CD4-positive, alpha-beta T cell treated with Interleukin-2 at 100 ng/mL for 4 hours (primary cell): ENCODE measurements around the gene RAB8A.

Experiments used
- DNase-seq: peaks from one replicate; pipeline ENCODE4 v3.0.0-alpha.2; 2020; ENCODE audit warnings: low spot score

Gene RAB8A

GRCh38 chr19:16111160-16111908 lies at the start of gene RAB8A:
Gene RAB8A (plus strand): TSS chr19:16111889. CDS start chr19:16111902, 13 bp downstream.
- peak; percentile 99 for DNase-seq

- no peak for DNase-seq
These were observed 49.7 kb upstream of the RAB8A start for GRCh38 chr19:16061943-16062342.

- peak; percentile 78 for DNase-seq
These were observed 48.9 kb upstream of the RAB8A start for GRCh38 chr19:16062789-16063188.

- DNase-seq: no peak
These were observed 47.3 kb upstream of the RAB8A start for GRCh38 chr19:16064209-16064889.

GRCh38 chr19:16066611-16067104 lies 45.0 kb upstream of the RAB8A start:
- DNase-seq: peak; percentile 67

GRCh38 chr19:16067205-16067938 lies 44.3 kb upstream of the RAB8A start:
- no peak for DNase-seq

- no peak for DNase-seq
These were observed 42.9 kb upstream of the RAB8A start for GRCh38 chr19:16068696-16069259.

GRCh38 chr19:16069813-16070365 lies 41.8 kb upstream of the RAB8A start:
- DNase-seq: no peak

GRCh38 chr19:16070366-16070990 lies 41.2 kb upstream of the RAB8A start:
- peak; percentile 94 for DNase-seq

- no peak for DNase-seq
These were observed 40.5 kb upstream of the RAB8A start for GRCh38 chr19:16071072-16071691.

GRCh38 chr19:16073481-16073880 lies 38.2 kb upstream of the RAB8A start:
- no peak for DNase-seq

GRCh38 chr19:16073988-16074387 lies 37.7 kb upstream of the RAB8A start:
- DNase-seq: no peak

GRCh38 chr19:16074488-16075365 lies 37.0 kb upstream of the RAB8A start:
- DNase-seq: no peak

- no peak for DNase-seq
These were observed 36.1 kb upstream of the RAB8A start for GRCh38 chr19:16075430-16076153.

GRCh38 chr19:16076154-16076957 lies 35.3 kb upstream of the RAB8A start, which contains the start of gene TPM4:
Gene TPM4 (plus strand): TSS chr19:16076495. CDS start chr19:16076566, 71 bp downstream.
- peak; percentile 80 for DNase-seq

GRCh38 chr19:16076958-16077611 lies 34.6 kb upstream of the RAB8A start:
- no peak for DNase-seq

- DNase-seq: no peak
These were observed 33.5 kb upstream of the RAB8A start for GRCh38 chr19:16077984-16078758.
